ENCODE data around the gene SECISBP2L. TPM values are rescaled to one million over a fixed set of nuclear protein-coding genes. Genes with fewer than 3 reads are reported as not detected.
A peak's percentile ranks its signal among the peaks of the same experiment; 100 is the strongest.

SECISBP2L gene
- total RNA-seq, 1 donor from 2014 or later = 599 TPM

DNA sequence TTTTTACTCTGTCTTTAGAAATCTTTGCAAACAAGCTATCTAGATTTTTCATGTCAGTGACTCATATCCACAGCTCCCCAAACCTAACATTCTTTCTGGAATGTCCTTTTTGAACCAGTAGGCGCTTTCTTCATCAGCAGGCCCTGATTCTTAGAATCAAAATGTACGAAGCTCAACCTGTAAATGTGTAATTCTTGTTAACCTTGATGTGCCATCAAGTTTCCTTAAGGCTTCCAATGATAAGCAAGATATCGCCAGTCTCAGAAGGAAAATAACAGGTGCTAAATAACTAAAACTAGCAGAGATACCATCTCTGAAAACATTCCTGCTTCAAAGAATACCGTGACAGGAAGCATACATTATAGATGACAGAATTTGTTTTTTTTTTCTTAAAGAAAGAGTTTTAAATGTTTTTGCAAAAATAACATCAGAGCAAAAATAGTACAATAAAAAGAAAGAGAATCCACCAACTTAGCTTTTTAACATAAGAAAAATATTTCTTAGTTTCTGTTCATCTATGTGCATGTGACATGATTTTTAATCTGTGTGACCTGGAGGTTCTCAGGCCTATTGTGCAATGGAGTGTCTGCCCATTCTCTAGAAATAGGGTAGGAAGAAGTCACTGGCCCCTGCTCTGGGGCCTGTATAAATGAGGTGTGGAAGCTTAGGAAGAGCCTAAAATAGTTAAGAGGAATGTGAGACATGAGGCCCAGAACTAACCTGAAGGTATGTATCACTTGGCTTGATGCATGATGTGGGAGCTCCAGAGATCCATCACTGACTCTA is 14.7 kb upstream of the SECISBP2L start:
- ATAC-seq (no peak), DNase-seq (ENCODE audit: low spot score) (no peak)
- intact Hi-C loops (cut with DNase I) = no loop called here

DNA sequence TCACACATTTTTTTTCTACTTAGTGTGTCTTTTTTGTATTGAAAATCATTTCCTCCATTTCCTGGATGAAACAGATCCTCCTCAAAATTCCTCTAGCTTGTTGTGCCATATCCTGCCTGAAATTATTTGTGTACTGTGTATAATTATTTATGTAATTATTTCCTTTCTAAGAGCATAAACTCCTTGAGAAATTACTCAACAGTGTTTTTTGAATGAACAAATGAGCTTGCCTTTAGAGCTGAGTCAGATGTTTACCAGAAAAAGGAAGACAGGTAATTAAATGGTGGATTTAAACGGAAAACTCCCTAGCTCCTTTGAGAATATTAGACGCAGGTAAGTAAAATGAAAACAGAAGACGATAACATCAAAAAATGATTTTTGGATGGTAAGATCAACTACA is 13.2 kb upstream of the SECISBP2L start:
- intact Hi-C loops (cut with DNase I) = no loop called here
- ATAC-seq (no peak), DNase-seq (ENCODE audit: low spot score) (no peak)

DNA sequence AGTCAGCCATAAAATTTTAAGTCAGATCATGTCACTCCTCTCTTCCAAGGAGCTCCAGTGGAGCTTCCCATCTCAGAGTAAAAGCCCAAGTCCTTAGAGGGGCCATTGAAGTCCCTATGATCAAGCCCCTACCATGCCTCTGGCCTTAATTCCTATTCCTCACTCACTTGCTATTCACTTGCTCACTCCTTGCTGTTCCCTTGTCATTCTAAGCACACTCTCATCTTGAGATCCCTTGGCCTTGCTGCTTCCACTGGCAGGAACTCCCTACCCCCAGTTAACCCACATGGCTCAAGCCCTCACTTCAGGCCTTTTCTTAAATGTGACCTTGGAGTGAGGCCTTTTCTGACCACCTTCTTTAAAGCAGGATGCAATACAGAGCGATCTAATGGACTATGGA is 12.3 kb upstream of the SECISBP2L start:
- DNase-seq (ENCODE audit: low spot score) = no peak
- no peak for ATAC-seq
- intact Hi-C loops (cut with DNase I) = no loop called here

DNA sequence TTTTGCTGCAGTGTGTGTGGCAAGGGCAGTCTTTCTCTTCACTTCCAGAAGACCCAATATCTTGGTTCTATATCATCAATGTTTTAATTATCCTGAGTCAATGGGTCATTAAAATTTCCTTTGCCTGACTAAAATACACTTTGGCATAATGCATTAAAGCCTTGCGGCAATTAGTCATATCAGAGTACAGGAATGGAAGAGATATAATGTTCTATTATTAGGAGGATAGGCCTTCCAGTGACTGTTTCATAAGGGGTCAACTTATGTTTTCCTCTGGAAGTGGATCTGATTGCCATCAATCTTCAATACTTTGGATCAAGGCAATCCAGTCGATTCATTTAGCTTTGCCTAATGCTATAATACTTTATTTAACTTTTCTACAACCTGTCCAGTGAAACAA is 9.4 kb upstream of the SECISBP2L start:
- ATAC-seq (no peak), DNase-seq (ENCODE audit: low spot score) (no peak)
- intact Hi-C loops (cut with DNase I) = no loop called here

DNA sequence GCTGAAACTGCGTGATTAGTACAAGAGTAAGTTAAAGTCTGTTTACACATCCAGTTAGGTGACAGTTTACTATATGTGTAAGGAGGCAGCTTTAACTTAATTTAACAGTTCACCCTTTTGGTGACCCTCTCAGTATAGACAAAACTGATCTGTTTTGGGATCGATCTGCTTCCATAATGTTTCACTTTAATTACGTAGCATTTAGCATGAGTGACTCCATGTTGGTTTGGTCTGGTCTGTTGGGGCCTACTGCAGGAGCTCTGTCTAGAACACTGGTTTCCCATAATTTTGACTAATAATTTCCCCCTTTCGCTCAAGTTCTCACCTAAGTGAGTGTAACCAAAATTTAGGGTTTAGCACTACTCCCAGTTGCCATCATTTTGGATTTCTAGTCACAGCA is 6.4 kb upstream of the SECISBP2L start:
- ATAC-seq = no peak
- intact Hi-C loops (cut with DNase I) = no loop called here
- no peak for DNase-seq (ENCODE audit: low spot score)

DNA sequence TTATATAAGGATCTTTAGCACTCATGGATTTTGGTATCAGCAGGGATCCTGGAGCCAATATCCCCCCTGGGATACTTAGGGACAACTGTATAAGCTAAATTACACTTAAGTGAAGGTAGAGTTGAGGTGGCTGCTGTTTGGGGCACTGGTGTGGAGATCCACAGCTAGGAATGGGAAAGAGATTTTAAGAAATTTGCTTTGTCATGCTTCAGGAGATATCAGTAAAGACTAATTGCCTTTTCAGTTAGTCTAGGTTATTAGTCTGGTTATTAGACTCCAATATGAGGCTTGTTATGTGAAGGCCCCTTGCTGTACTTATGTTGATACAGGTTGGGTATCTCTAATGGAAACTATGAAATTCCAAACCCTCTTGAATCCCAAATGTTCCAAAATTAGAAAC is 1.2 kb upstream of the SECISBP2L start:
- ATAC-seq (no peak), DNase-seq (ENCODE audit: low spot score) (no peak)
- intact Hi-C loops (cut with DNase I) = no loop called here

DNA sequence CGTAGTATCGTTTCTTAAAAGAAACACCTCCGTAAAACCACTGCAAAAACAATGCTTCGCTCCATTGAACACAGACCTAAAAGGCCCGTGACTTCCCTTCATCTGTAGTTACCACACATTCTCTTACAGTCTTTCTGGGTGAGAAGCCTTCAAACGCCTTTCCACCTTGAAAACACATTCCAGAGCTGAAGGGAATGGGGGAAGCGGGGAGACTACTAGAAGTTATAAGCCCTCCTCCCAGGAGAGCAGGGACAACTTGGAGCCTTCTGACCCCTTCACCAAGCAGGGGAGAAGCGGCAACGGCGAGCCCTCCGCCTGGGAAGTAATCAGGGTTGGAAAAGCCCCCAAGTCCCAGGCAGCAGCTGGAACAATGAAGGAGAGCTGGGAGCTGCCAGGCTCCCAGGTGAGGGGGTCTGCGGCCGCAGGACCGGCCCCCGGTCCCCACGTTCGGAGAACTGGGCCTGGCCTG is 461 bp downstream of the SECISBP2L start:
- ATAC-seq (peak; percentile 45), DNase-seq (ENCODE audit: low spot score) (no peak)
- intact Hi-C loops (cut with DNase I) = no loop called here

DNA sequence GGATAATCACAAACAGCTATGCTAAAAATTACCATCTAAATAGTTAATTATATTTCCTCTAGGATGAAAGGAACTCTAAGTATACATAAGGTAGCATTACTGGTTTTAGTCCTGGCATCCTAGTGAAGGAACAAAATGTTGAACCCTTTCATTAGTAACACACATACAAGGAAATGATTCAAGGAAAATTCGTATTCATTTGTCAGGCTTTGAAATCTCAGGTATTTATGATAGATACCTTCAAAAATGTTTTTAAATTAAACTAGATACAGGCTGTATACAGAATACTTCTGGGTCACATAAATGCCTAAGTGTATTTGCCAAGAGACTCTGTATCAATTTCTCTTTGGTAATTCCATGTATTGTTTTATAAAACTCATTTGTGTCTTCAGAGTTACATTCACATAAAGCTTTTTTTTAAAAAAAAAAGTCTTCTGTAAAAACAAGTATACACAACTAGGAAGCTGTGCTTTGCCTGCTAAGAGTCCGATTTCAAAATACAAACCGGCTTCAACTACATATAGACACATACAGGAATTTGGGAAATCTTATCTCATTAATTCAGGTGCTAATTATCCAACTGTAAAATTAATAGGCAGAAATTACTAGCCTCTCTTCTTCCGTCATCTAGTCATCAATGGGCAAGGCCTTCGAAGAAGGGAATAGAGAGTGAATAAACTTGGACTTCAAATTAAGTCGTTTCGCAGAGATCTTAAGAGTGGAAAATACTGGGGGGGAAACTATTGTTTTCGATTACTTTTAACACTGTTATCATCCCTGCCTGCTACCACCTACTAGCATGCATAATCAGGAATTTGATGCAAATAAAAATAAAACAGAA is 1.3 kb downstream of the SECISBP2L start:
- DNase-seq (ENCODE audit: low spot score) (no peak), ATAC-seq (no peak)
- intact Hi-C loops (cut with DNase I) = no loop called here

DNA sequence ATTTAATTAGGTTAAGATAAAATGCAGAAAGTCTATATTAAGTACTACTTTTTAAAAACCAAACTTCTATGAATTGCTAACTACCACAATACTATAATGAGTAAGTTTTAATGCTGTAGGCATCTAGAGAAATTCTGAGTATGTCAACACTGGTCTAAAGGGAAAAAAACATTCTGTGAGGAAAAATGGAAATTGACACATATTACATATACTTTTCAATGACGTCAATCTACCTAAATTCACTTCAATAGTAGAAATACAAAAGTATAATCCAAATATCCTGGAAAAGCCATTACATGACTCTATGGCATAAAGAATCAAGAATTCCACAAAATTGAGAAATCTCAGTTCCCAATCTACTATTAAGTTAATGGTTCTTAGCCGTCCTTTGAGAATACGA is 2.2 kb downstream of the SECISBP2L start:
- intact Hi-C loops (cut with DNase I) = no loop called here
- ATAC-seq = no peak
- DNase-seq (ENCODE audit: low spot score) = no peak

DNA sequence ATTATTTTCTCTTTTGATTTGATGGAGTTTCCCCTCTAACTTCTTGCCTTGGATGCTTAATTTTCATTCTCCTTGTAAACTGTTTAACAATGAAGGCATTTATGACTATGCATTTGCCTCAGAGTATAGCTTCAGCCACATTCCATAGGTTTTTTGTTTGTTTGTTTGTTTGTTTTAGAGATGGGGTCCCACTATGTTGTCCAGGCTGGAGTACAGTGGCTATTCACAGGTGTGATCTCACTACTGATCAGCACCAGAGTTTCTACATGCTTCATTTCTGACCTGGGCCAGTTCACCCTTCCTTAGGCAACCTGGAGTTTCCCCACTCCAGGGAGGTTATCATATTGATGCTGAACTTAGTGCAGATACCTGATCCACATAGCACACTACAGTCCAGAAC is 4.1 kb downstream of the SECISBP2L start:
- DNase-seq (ENCODE audit: low spot score) = no peak
- ATAC-seq = no peak
- intact Hi-C loops (cut with DNase I) = no loop called here

DNA sequence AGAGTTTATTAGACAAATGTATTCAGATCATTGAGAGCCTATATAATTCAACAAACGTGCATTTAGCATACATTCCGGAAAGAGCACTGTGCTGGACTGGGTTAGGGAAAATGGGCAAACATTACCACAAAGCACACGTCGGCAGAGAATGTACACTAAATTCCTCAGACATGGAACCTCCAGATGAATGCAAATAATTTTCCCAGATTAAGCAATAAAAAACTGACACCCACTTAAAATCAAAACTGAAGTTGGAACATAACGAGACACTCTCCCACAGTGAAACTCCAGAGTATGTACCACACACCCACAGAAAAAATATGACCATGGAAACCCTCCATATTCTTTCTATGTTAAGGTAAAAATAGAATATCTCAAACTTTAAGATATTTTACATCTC is 4.8 kb downstream of the SECISBP2L start:
- intact Hi-C loops (cut with DNase I) = no loop called here
- DNase-seq (ENCODE audit: low spot score) (no peak), ATAC-seq (no peak)

DNA sequence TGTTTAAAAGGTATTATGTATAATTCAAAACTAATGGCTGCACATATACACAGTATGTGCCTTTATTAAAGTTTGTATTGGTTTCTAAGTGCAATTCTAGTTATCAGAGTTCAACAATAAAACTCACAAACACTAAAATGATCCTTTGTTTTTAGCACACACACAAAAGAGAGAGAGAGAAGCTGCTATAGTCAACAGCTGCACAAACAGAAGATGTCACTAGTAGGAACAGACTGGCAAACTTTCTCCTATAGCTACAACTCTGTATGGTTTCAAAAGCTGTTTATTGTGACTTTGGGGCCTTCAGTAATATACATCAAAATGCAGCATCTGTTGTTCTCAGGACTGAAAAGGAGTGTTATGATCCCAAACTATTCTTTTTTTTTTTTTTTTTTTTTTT is 6.1 kb downstream of the SECISBP2L start:
- intact Hi-C loops (cut with DNase I) = no loop called here
- DNase-seq (ENCODE audit: low spot score) = no peak
- ATAC-seq = peak; percentile 41

DNA sequence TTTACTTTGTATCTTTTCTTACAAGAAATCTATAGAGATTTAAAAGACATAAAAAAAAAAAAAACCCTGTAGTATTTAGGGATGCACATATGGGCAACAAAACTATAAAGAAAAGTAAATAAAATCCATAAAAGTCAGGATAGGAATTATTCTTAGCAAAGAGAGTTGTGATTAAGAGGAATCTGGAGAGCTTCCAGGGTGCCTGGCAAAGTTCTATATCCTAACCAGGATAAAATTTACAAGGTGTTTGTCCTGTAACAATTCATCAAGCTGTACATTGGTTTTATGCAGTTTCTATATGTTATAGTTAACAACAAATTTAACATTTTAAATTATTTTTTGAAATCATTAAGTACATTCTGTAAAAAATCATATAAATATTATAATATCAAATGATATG is 7.9 kb downstream of the SECISBP2L start:
- intact Hi-C loops (cut with DNase I) = no loop called here
- DNase-seq (ENCODE audit: low spot score) (no peak), ATAC-seq (no peak)

DNA sequence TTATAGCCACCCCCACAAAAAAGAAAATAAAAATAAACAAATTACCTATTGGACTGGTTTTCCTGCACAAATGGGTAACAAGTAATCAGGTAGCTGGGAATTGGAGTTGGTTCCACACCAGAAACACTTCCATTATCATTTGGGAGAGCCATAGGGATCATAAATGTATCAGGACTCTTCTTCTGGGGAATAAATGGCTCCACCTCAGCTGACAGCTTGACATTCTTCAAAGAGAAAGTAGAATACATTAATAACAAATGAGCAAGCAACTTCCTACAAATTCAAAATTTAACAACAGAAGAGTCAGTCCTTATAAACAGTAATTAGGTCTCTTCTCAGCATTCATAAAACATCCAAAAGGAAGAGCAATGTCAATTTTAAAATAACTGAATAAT is 8.7 kb downstream of the SECISBP2L start:
- no peak for DNase-seq (ENCODE audit: low spot score)
- ATAC-seq = no peak
- intact Hi-C loops (cut with DNase I) = no loop called here

DNA sequence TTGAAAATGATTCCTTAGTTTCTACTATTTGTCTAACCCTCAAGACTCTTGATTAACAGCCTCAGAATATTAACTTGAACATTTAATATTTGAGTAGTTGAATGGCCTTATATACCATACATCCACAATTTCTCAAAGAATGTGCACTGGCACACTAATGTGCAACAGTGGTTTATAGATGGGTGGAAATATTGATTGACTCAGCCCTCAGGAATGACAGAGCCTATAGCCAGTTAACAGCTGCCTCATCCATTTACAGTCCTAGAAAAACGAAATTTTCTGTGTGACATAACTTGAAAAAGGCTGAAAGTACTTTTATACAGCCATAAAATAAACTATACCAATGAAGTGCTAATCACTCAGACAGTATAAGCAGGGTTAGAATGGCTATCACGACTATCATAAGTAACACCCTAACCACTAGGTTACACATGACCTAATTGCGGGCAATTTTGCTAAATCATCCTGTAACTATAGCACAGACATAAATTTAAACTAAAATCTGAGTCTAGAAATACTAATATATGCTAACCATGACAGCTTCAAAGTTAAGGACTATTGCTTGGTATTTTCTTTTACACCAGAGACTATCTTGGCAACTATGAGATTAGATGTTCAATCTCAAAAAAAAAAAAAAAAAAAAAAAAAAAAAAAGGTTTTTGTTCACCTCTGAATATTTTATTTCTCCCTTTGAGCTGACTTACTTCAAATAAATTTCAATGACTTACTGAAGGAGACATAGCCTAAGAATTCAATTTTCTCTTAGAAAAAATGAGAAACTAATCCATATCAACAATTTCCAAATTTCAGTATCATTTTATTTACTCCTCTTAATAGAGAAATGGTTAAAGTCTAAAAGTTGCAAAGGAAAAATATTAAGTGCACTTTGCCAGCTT is 9.3 kb downstream of the SECISBP2L start:
- intact Hi-C loops (cut with DNase I) = no loop called here
- DNase-seq (ENCODE audit: low spot score) (no peak), ATAC-seq (no peak)

DNA sequence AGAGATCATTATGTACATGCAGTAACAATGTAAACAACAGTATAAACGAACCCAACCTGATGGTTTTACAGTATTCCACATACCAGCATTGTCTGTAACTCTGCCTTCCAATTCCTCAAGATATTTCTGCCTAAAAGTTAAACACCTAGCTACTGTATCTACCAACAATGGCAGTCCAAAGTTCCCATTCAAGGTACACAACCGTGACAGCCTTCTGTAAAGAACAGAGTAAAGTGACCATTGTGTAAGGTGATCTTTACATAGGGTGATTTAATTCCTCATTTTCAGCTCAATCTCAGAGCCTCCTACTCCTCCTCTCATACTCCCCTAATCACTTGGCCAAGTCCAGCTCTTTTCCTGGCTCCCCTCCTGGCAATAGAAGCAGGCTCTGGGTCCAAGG is 10.4 kb downstream of the SECISBP2L start:
- ATAC-seq = no peak
- intact Hi-C loops (cut with DNase I) = no loop called here
- DNase-seq (ENCODE audit: low spot score) = no peak

DNA sequence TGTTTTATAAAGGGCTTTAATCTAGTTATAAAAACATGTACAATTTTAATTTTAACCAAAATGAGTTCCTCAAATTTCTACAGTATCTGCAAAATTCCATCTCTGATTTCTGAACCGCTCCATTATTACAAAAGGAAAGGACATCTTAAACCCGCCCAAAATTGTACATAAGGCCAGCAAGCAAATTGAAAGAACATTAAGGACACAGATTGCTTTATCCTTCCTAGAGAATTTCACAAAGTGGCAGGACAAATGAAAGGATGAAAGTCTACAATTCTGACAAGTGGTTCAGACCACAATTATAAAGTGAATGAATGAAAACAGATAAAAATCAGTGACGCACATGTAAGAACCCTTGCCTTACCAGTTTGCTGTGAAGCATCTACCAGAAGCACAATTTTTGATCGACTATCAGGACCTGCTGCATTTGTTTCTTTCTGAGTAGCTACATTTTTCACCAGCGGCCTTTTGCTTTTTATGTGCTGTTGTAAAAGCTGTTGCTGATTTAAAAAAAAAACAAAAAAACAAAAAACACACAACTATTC is 13.6 kb downstream of the SECISBP2L start:
- intact Hi-C loops (cut with DNase I) = no loop called here
- no peak for ATAC-seq
- no peak for DNase-seq (ENCODE audit: low spot score)

DNA sequence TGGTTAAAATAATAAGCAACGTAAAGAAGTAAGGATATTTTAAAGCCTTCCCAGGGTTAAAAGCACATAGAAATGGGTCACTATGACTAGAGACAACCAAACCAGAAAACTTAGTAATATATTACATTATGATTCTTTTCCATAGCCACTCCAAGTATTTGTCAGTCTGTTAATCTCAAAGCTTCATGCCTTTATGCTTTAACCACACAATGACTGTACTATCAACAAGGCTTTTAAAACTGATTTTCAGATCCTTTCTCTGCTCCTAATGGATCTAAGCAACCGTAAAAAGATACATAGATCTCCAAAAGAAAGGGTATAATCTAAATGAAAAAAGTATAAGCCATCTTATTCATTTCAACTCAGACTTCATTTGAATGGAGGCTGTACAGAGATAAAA is 14.4 kb downstream of the SECISBP2L start:
- intact Hi-C loops (cut with DNase I) = no loop called here

DNA sequence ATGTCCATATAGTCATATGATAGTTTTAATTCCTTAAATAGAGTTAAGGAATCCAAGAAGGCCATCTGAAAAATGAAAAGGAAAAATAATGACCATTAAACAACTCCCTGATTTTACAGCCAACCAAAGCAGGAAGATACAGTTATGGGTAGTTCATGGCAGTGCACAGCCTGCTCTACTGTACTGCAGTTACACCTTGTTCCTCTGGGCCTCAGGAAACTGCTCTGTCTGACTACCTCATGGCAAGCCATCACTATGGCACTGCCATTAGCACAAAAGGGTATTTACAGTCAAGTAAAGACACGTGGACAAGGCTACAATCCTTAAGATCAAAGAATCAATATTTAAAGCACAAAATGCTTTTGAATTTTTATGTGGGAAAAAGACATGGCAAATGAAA is 19.5 kb downstream of the SECISBP2L start:
- DNase-seq (ENCODE audit: low spot score) = no peak
- intact Hi-C loops (cut with DNase I) = no loop called here
- ATAC-seq = no peak

More for the DNA sequence above, 14.4 kb downstream of the SECISBP2L start:
- DNase-seq (ENCODE audit: low spot score) (no peak), ATAC-seq (no peak)
